Stimulated activated CD8-positive, alpha-beta memory T cell treated with anti-CD3 and anti-CD28 coated beads, Interleukin-12 subunit alpha, Interleukin-12 subunit beta, amount 100 ng/mL, for 1 hour (primary cell): ENCODE results near the gene PTPRT.

ENCODE experiments used
- DNase-seq: peaks from one replicate; pipeline ENCODE4 v3.0.0-alpha.2; 2020; ENCODE audit warnings: low read depth

PTPRT gene

DNA sequence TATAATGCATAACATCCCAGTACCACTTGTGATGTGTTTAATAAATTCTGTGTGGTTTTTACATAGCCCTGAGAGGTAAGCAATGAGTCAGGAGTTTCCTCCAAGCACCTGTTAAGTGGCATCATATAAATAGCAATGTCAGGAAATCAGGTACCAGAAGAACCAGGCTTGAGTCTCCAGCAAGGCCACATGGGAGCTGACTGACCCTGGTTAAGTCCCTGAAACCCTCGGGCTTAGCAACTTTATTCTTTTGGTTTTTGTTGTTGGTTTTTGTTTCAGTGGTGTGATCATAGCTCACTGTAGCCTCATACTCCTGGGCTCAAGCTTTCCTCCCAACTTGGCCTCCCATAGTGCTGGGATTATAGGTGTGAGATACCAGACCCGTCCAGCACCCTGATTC lies 70.0 kb downstream of the PTPRT start:
- no peak for DNase-seq

DNA sequence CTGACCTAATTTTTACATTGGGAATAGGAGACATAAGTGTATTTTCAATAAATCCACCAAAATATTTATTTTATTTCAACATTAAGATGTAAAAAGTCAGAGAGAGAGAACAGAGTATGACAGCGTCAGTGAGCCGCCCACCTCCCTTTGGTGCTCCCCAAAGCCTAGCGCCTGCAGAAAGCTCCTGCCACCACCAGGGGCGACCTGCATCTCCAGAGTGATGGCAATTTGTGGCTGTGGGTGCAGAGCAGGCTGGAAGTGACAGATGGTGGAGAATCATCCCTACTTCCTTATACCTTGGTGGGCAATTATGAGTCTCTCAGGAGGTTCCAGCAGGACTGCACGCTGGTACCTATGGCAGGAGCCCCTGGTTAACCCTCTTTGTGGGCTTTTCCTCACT lies 87.3 kb downstream of the PTPRT start:
- no peak for DNase-seq

DNA sequence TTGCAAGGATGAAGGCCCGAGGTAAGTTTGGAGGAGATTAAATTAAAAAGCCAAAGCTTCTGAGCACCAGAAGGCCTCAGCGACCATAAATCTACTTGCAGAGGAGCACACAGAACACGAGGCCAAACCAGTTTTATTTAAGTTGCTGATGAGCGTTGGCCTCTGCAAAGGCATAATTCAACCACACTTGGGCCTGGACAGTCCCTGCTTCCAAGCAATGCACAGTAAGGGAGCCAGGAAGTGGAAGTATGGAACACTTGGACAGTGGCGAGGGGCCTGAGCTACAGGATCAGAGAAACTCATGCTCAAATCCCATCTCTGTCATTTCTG lies 92.8 kb downstream of the PTPRT start:
- no peak for DNase-seq

DNA sequence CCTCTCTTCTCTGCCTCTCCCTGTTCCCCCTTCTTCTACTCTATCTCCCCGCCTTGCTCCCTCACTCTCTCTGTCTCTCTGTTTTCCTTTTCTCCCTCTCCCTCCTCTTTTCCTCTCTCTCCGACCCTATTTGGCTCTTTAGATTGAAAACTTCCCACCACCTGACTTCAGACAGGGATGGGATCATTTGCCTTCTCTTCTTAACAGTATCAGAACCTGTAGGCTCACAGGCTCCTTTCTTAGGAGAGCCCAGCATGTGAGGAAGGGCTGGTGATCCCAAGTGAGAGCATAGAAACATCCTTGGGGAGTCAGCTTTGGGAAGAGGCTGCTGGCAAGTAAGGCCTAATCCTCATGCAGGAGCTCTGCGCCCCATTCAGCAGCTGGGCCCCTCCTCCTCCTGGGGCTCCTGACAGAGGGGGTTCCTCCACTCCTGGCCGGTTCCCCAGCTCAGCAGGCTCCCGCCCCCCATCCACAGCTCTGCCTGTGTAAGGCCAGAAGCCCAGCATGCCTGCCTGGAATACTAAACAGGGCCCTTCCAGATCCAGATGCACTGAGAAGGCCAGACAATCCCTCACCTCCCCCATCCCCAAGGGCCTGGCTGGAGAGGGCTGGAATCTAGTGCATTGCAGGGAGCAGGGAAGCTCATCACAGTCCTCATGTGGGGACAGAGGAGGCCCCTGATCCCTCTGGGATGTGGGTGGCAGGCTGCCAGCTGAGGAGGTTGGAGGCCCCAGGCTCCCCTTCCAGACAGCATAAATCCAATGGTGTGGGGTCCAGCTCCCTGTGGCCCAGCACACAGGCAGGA lies 93.4 kb downstream of the PTPRT start:
- no peak for DNase-seq

DNA sequence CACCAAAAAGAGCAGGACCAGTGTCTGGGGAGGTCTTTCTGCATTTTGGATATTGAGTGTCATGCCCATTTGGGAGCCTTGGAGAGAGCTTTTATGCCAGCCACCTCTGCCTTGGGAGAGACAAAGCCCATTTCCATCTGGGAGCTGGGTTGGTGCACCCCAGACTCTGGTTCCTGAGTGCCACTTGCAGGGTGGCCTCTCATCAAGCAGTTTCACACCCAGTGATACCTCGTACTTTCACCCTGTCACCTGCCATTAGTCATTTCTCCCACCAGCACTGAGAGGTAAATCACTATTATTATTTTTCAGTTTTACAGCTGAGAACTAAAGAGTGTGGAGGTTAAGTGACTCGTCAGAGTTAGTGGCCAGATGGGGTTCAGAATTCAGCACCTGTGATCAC lies 94.7 kb downstream of the PTPRT start:
- no peak for DNase-seq

DNA sequence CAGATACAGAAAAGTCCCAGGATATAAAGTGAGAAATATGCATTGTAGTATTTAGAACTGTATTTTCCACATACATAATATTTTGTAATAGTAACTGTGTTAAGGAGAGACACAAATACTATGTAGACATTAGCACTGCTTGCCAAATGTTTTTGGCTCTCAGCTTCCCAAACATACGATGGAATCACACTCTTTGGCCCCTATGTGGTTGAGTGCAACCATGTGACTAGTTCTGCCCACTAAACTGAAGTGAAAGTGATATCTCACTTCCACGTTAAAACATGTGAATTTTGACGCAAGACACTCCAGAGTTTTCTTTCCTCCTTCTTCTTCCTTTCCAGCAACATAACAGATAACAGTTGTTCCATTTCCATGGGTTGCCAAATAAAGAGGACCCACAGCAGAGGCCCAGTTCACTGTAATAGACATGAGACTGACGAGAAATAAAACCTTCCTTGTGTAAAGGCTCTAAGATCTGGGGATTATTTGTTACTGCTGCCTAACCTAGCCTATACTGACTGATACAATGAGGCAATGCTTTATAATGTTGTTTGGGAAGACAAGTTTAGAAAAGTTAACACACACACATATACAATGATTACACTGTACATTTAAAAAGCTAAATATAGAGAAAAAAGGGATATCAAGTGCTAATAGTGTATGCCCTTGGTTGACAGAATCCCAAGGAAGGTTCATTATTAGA lies 97.2 kb downstream of the PTPRT start:
- DNase-seq, result no peak

DNA sequence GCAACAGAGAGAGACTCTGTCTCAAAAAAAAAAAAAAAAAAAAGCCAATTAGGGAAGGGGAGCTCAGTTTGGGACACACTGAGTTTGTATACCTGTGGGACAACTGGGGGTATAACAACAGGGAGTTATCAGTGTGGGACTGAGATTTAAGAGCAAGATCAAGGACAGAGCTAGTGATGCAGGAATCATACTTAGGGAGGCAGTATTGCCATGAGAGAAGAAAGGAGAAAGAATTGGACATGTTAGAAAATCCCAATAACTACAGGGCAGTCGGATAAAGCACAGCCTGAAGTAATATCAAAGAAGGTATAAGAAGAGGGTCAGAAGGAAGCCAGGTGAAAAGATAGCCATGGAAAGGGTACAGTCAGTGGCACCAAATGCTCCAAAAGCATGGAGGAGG lies 121.2 kb downstream of the PTPRT start:
- DNase-seq, result no peak

DNA sequence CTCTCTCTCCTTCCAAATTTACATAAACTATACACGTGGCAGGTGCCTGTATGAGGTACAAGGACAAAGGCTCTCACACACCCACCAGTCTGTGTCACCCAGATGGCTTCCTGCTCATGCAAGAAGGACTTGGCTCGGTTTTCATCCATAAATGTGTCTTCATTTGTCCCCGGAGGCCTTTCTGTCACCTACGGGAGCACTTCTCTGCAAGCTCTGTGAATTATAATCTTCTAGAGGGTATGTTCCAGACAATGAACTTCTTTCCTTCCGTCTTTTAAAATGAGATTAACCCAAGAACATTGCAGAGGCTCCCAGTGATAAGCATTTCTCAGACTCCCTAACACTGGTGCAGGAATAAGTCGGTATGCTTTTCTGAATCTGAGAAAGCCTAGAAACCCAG lies 123.6 kb downstream of the PTPRT start:
- no peak for DNase-seq

DNA sequence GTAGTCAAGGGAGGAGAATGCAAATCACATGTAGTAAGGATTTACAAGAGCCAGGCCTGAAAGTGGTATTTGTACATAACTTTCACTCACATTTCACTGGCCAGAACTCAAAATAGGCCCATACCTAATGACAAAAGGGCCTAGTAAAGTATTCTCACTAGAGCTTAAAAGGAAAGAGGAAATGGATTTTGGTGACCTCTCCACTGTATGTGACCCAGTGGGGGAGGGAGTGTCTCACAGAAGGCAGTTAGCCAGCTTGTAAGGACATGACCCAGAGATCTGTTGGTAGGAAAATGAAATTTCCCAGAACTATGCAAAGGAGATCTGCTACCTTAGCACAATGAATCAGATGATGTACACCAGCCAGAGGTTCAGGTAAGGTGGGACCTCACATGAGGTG lies 124.4 kb downstream of the PTPRT start:
- no peak for DNase-seq

DNA sequence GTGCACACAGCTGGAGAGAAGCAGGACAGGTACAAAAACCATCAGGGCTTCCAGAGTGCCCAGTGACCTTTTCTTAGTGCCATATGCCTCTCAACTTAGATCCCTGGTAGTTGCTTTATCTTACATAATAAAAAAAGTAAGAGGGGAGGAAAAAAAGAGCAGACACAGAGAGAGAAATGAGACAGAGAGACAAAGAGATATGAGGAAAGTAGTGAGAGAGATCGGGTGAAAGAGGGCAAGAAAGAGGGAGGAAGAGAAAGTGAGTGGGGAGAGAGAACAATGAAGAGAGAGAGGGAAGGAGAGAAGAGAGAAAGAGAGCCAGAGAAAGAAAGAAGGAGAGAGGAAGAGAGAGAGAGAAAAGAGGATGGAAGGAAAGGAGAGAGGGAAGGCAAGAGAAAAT lies 131.6 kb downstream of the PTPRT start:
- DNase-seq, result no peak

DNA sequence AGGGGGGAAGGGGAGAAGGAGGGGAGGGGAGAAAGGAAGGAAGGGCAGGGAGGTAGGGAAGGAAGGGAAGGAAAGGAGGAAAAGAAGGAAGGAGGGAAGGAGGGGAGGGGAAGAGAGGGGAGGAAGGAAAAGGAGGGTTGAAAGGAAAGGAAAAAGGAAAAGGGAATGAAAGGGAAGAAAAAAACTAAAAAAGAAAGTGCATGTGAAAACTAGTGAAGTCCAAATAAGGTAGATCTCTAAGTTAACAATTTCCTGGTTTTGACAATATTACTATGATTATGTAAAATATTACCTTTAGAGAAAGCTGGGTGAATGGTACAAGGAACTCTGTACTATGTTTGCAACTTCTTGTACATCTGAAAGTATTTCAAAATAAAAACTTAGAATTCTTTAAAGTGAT lies 132.4 kb downstream of the PTPRT start:
- DNase-seq, result no peak

DNA sequence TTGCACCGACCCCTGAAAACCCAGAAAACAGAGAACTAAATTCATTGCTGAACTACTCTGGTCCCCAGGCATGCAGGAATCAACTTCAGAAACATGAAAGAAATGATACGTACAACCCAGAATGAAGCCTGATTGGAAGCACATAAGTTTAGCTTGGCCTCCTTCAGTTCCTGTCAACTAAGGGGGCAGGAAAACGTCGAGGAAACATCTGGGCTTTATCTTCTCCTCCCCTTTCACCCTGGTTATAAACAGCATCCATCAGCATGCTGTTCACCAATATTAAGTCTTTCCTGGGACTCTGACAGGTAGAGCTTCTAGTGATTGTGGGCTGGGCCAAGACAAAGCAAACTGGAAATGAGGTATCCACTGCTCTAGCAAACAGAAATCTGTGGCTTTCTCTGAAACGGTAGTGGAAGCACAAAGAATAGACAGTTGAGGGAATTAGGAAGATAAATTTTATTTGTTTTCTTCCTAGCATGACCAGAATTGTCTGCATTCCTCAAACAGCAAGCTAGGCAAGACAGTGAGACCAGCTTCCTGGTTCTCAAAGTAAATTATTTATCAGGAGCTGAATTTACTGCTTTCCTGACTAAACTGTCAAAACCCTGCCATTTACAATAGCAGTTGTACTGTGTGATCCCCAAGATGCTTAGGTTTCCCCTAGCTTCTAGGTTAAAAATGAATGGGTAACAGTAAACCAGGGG lies 134.4 kb downstream of the PTPRT start:
- DNase-seq, result no peak

DNA sequence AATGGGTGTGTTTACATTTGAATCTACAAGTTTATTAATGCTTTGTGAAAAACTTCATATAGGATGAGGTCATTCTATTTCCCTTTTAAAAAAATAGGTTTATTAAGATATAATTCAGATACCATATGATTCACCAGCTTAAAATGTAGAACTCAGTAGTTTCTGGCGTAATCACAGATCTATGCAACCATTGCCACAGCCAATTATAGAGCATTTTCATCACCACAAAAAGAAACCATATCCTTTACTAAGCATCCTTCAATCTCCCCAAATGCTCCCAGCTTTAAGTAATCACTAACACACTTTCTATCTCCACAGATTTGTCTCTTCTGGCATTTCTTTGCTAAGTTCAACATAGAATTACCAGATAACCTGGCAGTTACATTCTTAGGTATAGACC lies 137.2 kb downstream of the PTPRT start:
- no peak for DNase-seq

DNA sequence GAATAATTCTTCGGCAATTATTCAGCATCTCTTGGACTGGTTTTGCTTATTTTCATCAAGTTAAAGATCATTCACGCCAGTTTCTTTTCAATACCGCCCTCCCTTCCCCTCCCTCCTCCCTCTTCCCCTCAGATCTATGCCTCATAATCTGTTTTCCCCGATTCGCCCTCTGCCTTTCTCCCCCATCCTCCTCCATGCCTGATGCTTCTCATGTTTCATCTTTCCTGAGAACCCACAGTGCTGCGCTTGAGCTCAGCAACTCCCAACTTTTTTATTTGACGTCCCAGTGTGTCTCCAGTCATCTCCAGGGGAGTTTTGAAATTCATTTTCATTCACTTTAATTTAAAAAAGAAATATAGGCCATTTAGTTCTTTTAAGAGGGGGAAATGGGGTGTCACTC lies 142.7 kb downstream of the PTPRT start:
- no peak for DNase-seq

DNA sequence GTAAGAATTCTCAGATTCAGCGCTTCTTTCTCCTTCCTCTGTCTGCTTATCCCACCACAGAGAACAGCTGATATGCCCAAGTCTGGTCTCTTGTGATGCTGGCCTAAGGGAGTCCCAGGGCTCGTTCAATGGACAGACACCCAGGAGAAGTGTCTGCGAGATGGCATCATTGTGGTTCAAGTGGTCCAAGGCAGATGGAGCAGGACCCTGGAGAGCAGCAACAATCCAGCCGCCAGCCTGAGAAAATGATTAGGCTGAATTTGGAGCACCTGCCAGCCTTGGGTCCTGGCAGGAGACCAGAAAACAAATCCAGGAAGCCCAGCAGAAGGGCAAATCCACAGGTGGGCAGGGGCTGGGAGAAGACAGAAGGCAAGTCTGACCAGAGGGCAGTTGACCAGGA lies 145.8 kb downstream of the PTPRT start:
- DNase-seq, result no peak

DNA sequence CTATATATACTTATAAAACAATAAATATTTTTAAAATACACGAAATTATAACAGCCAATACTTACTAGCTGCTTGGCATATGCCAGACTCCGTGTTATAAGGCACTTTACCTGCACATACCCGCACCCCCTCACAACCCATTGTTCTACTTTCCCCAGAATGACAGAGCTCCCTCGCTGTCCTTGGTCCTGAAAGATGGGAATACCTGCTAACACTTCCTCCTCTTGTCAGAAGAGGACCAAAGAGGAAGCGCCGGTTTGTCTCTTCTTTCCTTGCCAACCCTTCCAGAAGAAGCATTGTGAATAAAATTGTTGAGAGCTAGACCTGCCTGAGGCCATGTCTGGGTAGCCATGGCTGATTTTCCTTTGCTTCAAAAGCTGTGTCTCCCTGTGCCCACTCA lies 149.3 kb downstream of the PTPRT start:
- no peak for DNase-seq

DNA sequence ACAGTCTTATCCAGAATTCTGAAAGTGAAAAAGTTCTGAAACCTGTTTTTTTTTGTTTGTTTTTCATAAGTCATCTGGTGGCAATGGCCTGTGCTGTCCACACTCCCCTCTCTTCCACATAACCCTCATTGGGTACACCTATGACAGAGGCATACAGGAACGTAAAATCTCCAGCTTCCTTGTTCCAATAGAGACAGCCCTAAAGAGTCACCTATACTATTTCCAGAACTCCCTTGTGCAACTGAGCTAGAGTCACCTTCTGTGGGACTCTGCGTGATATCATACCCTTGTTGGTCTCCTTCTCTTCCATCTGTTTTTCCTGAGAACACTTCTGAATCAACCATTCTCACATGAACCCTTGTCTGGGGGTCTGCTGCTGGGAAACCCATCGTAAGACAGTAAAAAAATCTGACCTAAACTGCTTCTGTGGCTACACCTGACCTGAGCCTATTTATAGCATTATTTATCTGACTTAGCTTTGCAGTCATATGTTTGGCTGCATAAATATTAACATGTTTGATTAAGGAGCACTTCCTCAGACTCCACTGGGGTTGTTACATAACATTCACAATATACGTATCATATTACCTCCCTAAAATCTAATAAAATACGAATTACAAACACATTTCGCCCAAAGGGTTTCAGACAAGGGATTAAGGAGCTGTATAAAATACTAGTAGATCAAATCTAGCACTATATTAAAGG lies 151.9 kb downstream of the PTPRT start:
- no peak for DNase-seq

DNA sequence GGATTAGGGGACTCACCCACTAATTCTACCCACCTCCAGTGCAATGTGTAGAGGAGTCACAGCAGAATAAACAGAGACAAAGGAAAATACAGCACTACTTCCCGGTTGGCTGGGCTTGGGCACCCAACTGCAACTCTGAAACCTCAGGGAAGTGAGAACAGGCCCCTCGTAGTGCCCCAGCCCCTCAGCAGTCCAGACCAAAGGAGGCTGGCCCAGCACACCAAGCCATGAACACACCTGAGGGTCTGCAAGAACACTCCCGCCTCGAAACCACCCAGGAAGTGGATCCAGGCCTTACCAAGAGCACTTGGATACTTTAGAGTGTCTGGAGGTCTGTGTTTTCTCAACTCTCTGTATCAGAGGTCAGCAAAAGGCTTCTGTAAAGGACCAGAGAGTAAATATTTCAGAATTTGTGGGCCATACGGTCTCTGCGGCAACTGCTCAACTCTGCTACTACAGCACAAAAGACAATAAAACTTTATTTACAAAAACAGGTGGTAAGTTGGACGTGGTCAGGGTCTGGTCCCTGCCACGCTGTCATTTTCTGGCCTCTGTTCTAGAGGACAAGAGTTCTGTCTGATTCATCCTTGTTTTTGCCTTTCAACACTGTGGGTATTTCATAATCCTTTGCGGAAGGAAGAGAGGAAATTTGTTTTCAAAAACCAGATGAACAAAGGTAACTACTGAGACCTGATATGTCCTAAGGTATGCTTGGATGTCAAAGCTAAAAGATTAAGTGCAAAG lies 154.6 kb downstream of the PTPRT start:
- no peak for DNase-seq

DNA sequence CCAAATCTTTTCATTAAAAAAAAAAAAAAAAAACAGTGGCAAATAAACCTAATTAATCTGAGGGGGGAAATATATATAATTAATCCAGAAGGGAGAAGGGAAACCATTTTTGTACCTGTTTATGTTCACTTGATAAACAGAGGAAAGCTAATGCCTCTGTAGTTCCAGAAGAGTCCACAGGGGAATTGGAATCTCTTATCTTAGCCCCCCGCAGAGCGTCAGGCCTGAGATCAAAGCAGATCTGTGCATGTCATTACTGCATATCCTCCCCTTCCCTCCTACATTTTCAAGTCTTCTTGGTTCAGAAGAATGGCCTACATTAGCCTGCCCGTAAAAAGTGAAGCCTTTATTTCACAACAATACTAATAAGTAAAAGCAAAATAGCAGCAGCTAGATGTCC lies 157.2 kb downstream of the PTPRT start:
- no peak for DNase-seq

DNA sequence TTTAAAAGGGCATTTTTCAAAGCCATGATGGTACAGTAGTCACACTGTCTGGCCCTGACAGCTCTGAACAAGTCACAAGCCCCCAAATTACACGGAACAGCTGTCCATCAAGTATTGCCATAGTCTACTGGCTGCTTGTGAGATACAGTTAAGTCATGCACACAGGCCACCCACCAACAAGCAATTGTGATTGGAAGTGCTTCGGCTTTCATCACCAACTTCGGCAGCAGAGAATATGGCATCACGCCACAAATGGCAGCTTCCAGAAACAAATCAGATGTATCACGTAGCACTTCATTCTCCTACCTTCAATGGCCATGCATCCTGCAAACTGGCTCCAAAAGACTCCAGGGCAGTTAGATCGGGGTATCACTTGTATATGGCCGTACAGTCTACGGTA lies 160.5 kb downstream of the PTPRT start:
- no peak for DNase-seq

DNA sequence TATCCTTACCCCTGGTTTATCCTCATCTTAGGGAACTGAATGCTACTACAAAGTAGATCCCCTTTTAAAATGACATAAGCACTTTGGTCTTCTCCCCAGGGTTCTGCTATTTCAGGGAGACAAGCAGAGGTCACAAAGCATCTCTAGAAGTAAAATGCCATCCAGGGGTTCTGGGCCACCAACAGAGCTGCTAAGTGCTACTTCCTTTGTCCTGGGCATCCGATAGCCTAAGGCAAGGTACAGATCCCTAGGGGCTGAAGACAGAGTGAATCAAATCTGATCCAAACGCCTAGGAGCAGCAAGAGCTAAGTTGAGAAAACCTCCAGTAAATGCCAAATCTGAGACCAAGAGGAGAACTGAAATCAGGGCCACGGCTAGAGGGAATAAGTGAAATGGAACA lies 161.2 kb downstream of the PTPRT start:
- no peak for DNase-seq

DNA sequence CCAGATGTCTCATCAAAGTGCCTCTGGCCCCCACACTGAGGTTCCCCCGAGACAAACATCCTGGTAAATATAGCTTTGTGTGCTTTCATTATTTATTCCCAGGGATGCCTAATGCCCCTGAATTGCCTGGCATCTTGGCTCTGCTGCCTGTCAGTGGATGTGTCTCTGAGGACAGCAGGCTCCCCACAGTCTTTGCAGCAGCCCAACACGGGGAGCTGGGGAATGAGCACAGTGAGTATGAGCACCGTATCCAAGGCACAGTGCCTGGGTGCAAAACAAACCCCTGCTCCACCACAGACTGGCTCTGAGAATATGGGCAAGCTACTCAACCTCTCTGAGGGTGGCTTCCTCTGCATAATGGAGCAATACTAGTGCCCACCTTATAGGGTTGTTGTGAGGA lies 165.9 kb downstream of the PTPRT start:
- no peak for DNase-seq
